Measurements from ENCODE around the gene TNXB. TPM values are rescaled to one million over a fixed set of nuclear protein-coding genes. Genes with fewer than 3 reads are reported as not detected.

Gene TNXB
- total and polyA plus RNA-seq, 2 donors (not counting 1 experiment from before 2014, with no cell fraction given): 8.1 to 63.9 TPM

- Histone ChIP-seq H3K4me3 (replicated peaks in 1 of 4; ENCODE audit: control extremely low read depth in 1 of 4, insufficient read depth in 1 of 4, low read depth in 3 of 4, low read length in 4 of 4) (no peak overlapping the region), H3K27ac (ENCODE audit: insufficient read depth, low read length) (no peak overlapping the region), H3K79me2 (ENCODE audit: control insufficient read depth, insufficient read depth, low read length) (peaks cover 10% of the 10 kb centered on the region), H3K4me1 (ENCODE audit: control insufficient read depth, extremely low read depth, insufficient read depth, low read length) (peaks cover 8% of the 10 kb centered on the region), H3K36me3 (ENCODE audit: control insufficient read depth, insufficient read depth, low read length) (no peaks in the 10 kb centered on the region), H2AFZ (ENCODE audit: low read length) (no peak overlapping the region), H3K9me3 (ENCODE audit: control insufficient read depth, insufficient read depth, low read depth, low read length) (no peaks in the 10 kb centered on the region), H4K20me1 (ENCODE audit: control insufficient read depth, extremely low read depth, insufficient read depth, low read length) (no peaks in the 10 kb centered on the region), H3K4me2 (ENCODE audit: extremely low read depth, insufficient read depth, low read length) (no peak overlapping the region), H3K27me3 (ENCODE audit: control insufficient read depth, insufficient read depth, low read length) (no peaks in the 10 kb centered on the region), H3K9ac (ENCODE audit: insufficient read depth, low read length) (no peak overlapping the region)
- TF ChIP-seq EZH2 (IDR thresholded peaks at IDR 0.05; ENCODE audit: low read length, missing control alignments) (no peak), CTCF (conservative IDR thresholded peaks at IDR 0.05 in 1 of 2, IDR thresholded peaks at IDR 0.05 in 1 of 2; ENCODE audit: low read depth in 1 of 2, low read length in 2 of 2) (no peak)
- no peak for DNase-seq (ENCODE audit: low read depth in 2 of 2)
Measured at GRCh38 chr6:32132110-32132509, 23.0 kb upstream of the TNXB start.

GRCh38 chr6:32131439-32131948, 22.4 kb upstream of the TNXB start:
- Histone ChIP-seq H3K9ac (ENCODE audit: insufficient read depth, low read length) (no peak overlapping the region), H3K4me1 (ENCODE audit: control insufficient read depth, extremely low read depth, insufficient read depth, low read length) (peaks cover 8% of the 10 kb centered on the region), H4K20me1 (ENCODE audit: control insufficient read depth, extremely low read depth, insufficient read depth, low read length) (no peaks in the 10 kb centered on the region), H3K27ac (ENCODE audit: insufficient read depth, low read length) (no peak overlapping the region), H2AFZ (ENCODE audit: low read length) (no peak overlapping the region), H3K4me3 (replicated peaks in 1 of 4; ENCODE audit: control extremely low read depth in 1 of 4, insufficient read depth in 1 of 4, low read depth in 3 of 4, low read length in 4 of 4) (no peak overlapping the region), H3K4me2 (ENCODE audit: extremely low read depth, insufficient read depth, low read length) (no peak overlapping the region), H3K27me3 (ENCODE audit: control insufficient read depth, insufficient read depth, low read length) (no peaks in the 10 kb centered on the region), H3K9me3 (ENCODE audit: control insufficient read depth, insufficient read depth, low read depth, low read length) (no peaks in the 10 kb centered on the region), H3K36me3 (ENCODE audit: control insufficient read depth, insufficient read depth, low read length) (no peaks in the 10 kb centered on the region), H3K79me2 (ENCODE audit: control insufficient read depth, insufficient read depth, low read length) (peaks cover 14% of the 10 kb centered on the region)
- no peak for DNase-seq (ENCODE audit: low read depth in 2 of 2)
- TF ChIP-seq EZH2 (IDR thresholded peaks at IDR 0.05; ENCODE audit: low read length, missing control alignments) (no peak), CTCF (conservative IDR thresholded peaks at IDR 0.05 in 1 of 2, IDR thresholded peaks at IDR 0.05 in 1 of 2; ENCODE audit: low read depth in 1 of 2, low read length in 2 of 2) (no peak)

GRCh38 chr6:32129297-32130088, 20.4 kb upstream of the TNXB start:
- Histone ChIP-seq H2AFZ (ENCODE audit: low read length) (peak overlapping the region; percentile 80), H4K20me1 (ENCODE audit: control insufficient read depth, extremely low read depth, insufficient read depth, low read length) (no peaks in the 10 kb centered on the region), H3K27me3 (ENCODE audit: control insufficient read depth, insufficient read depth, low read length) (no peaks in the 10 kb centered on the region), H3K9me3 (ENCODE audit: control insufficient read depth, insufficient read depth, low read depth, low read length) (no peaks in the 10 kb centered on the region), H3K27ac (ENCODE audit: insufficient read depth, low read length) (peak overlapping the region; percentile 87), H3K79me2 (ENCODE audit: control insufficient read depth, insufficient read depth, low read length) (peaks cover 14% of the 10 kb centered on the region), H3K4me2 (ENCODE audit: extremely low read depth, insufficient read depth, low read length) (peak overlapping the region; percentile 99), H3K9ac (ENCODE audit: insufficient read depth, low read length) (peak overlapping the region; percentile 70), H3K4me3 (replicated peaks in 1 of 4; ENCODE audit: control extremely low read depth in 1 of 4, insufficient read depth in 1 of 4, low read depth in 3 of 4, low read length in 4 of 4) (peak overlapping the region; percentile 69 to 77 (median 76)), H3K36me3 (ENCODE audit: control insufficient read depth, insufficient read depth, low read length) (peaks cover 2% of the 10 kb centered on the region), H3K4me1 (ENCODE audit: control insufficient read depth, extremely low read depth, insufficient read depth, low read length) (peaks cover 8% of the 10 kb centered on the region)
- DNase-seq (ENCODE audit: low read depth in 2 of 2): no peak
- TF ChIP-seq CTCF (conservative IDR thresholded peaks at IDR 0.05 in 1 of 2, IDR thresholded peaks at IDR 0.05 in 1 of 2; ENCODE audit: low read depth in 1 of 2, low read length in 2 of 2): no peak
- no peak for TF ChIP-seq EZH2 (IDR thresholded peaks at IDR 0.05; ENCODE audit: low read length, missing control alignments)
